Measurements from ENCODE around the gene SEPTIN7. TPM values are rescaled to one million over a fixed set of nuclear protein-coding genes. Genes with fewer than 3 reads are reported as not detected.
A peak's percentile ranks its signal among the peaks of the same experiment; 100 is the strongest.

Gene SEPTIN7
- total RNA-seq, 1 experiment from 2014 or later: 121 TPM

DNA sequence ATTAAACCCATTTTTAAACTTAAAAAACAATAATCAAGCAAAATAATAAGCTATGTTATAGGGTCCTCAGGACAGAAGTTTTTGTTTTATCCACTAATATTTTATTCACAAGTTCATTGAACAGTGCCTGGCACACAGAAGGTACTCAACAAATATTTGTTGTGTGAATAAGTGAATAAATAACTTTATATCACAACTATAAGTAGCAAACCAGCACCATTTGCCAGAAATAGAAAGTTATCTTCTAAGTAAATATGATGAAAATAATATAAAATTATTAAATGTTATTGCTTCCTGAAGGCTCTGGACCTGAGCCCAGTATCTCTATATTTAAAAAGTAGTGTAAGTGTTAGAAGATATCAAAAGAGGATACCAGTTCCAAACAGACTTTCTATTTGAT is 29.1 kb upstream of the SEPTIN7 start:
- intact Hi-C loops (cut with micrococcal nuclease): no loop called here
- H3K9me3 ChIP-seq (ENCODE audit: low read length): no peaks in the 10 kb centered on the region
- no peak overlapping the region for H3K4me3 ChIP-seq (ENCODE audit: low read length)
- H3K4me2 ChIP-seq (ENCODE audit: low read length): no peak overlapping the region
- POLR2A ChIA-PET (ENCODE audit: unreplicated experiment): no interaction called here
- TF ChIP-seq EZH2 (IDR thresholded peaks at IDR 0.05; ENCODE audit: low read length, unreplicated experiment) (no peak), CTCF (conservative IDR thresholded peaks at IDR 0.05; ENCODE audit: low read depth, low read length) (no peak), EZH2phosphoT487 (IDR thresholded peaks at IDR 0.05; ENCODE audit: borderline replicate concordance, low read length) (no peak)
- no peaks in the 10 kb centered on the region for H3K27me3 ChIP-seq (ENCODE audit: low read length)
- H3K27ac ChIP-seq (ENCODE audit: low read length): no peak overlapping the region
- DNase-seq: peak; percentile 8
- H4K20me1 ChIP-seq (ENCODE audit: low read length): no peaks in the 10 kb centered on the region
- no peaks in the 10 kb centered on the region for H3K4me1 ChIP-seq (ENCODE audit: insufficient read depth, low read length)
- no TSS peak for BruUV-seq (replicated peaks)
- no peaks in the 10 kb centered on the region for H3K36me3 ChIP-seq (ENCODE audit: low read depth, low read length)
- no peak overlapping the region for H2AFZ ChIP-seq (ENCODE audit: low read length)
- H3F3A ChIP-seq (ENCODE audit: low read length, unreplicated experiment): no peaks in the 10 kb centered on the region
- no peak overlapping the region for H3K9ac ChIP-seq (ENCODE audit: low read length)
- no peaks in the 10 kb centered on the region for H3K9me2 ChIP-seq (replicated peaks; ENCODE audit: low read length)
- H3K79me2 ChIP-seq (ENCODE audit: low read length): no peaks in the 10 kb centered on the region
- peak; percentile 89 for ATAC-seq
- CTCF ChIA-PET: no interaction called here

- CTCF ChIA-PET: no interaction called here
- no peak overlapping the region for H3K4me3 ChIP-seq (ENCODE audit: low read length)
Measured at GRCh38 chr7:35773994-35774393, 26.9 kb upstream of the SEPTIN7 start.

More at GRCh38 chr7:35773994-35774393, 26.9 kb upstream of the SEPTIN7 start:
- no peak overlapping the region for H3K9ac ChIP-seq (ENCODE audit: low read length)
- TF ChIP-seq CTCF (conservative IDR thresholded peaks at IDR 0.05; ENCODE audit: low read depth, low read length) (no peak), EZH2phosphoT487 (IDR thresholded peaks at IDR 0.05; ENCODE audit: borderline replicate concordance, low read length) (no peak), EZH2 (IDR thresholded peaks at IDR 0.05; ENCODE audit: low read length, unreplicated experiment) (no peak)
- no peaks in the 10 kb centered on the region for H3F3A ChIP-seq (ENCODE audit: low read length, unreplicated experiment)
- H3K36me3 ChIP-seq (ENCODE audit: low read depth, low read length): no peaks in the 10 kb centered on the region
- no peak overlapping the region for H3K4me2 ChIP-seq (ENCODE audit: low read length)
- H3K27me3 ChIP-seq (ENCODE audit: low read length): no peaks in the 10 kb centered on the region
- intact Hi-C loops (cut with micrococcal nuclease): no loop called here
- H3K79me2 ChIP-seq (ENCODE audit: low read length): no peaks in the 10 kb centered on the region
- no peak overlapping the region for H2AFZ ChIP-seq (ENCODE audit: low read length)
- POLR2A ChIA-PET (ENCODE audit: unreplicated experiment): no interaction called here
- no peak for ATAC-seq
- no peak for DNase-seq
- H3K9me2 ChIP-seq (replicated peaks; ENCODE audit: low read length): no peaks in the 10 kb centered on the region
- BruUV-seq (replicated peaks): no TSS peak
- no peaks in the 10 kb centered on the region for H3K4me1 ChIP-seq (ENCODE audit: insufficient read depth, low read length)
- H3K9me3 ChIP-seq (ENCODE audit: low read length): no peaks in the 10 kb centered on the region
- H3K27ac ChIP-seq (ENCODE audit: low read length): no peak overlapping the region
- H4K20me1 ChIP-seq (ENCODE audit: low read length): no peaks in the 10 kb centered on the region

Measured in PC-3 (cell line).